Sigmoid colon (tissue), 7 donors: Measurements from ENCODE around the gene ADAM10. TPM values are rescaled to one million over a fixed set of nuclear protein-coding genes. Genes with fewer than 3 reads are reported as not detected.

Source experiments
- DNase-seq: peaks from one replicate; pipeline ENCODE4 v3.0.0-alpha.2; 2019
- H3K27ac ChIP-seq, 4 donors: fragments of 200-600 bp; sonication (generic); one replicate each; pipeline ENCODE4 v1.5.1; 2016 to 2019; ENCODE audit warnings: mild to moderate bottlenecking in 1 of 4
- H3K27me3 ChIP-seq, 3 donors: fragments of 200-600 bp; sonication (generic); one replicate each; pipeline ENCODE4 v1.5.1; 2019; ENCODE audit warnings: mild to moderate bottlenecking in 1 of 3
- H3K36me3 ChIP-seq, 4 donors: fragments of 200-600 bp; sonication (generic); one replicate each; pipeline ENCODE4 v1.5.1; 2016 to 2019
- H3K4me1 ChIP-seq, 4 donors: fragments of 200-600 bp; sonication (generic); one replicate each; pipeline ENCODE4 v1.5.1; 2017 to 2019
- H3K4me3 ChIP-seq, 4 donors: fragments of 200-600 bp; sonication (generic); one replicate each; pipeline ENCODE4 v1.5.1; 2017 to 2019; ENCODE audit warnings: mild to moderate bottlenecking in 2 of 4, moderate library complexity in 1 of 4
- H3K9me3 ChIP-seq, 4 donors: fragments of 200-600 bp in 3 of 4; sonication (generic) in 3 of 4; one replicate each; pipeline versions ENCODE4 v1.5.1 to v1.6.1; 2013 to 2019
- EP300 ChIP-seq, 4 donors: sonication (generic); formaldehyde crosslinking; IDR thresholded peaks; one replicate each; pipeline ENCODE4 v1.6.1; 2017; ENCODE audit warnings: antibody characterized with exemption in 4 of 4
- POLR2A ChIP-seq, 2 donors: fragments of 450-650 bp; IDR thresholded peaks; one replicate each; pipeline ENCODE4 v1.6.1; 2016; ENCODE audit warnings: antibody characterized with exemption in 2 of 2, mild to moderate bottlenecking in 2 of 2, moderate library complexity in 2 of 2
- POLR2AphosphoS5 ChIP-seq, 4 donors: sonication (generic); formaldehyde crosslinking; IDR thresholded peaks; one replicate each; pipeline ENCODE4 v1.6.1; 2017; ENCODE audit warnings: antibody characterized with exemption in 4 of 4
- WGBS, 2 donors: extraction: QIAGEN DNeasy Blood & Tissue Kit; methylation state at CpG; one replicate each; pipeline ENCODE4 v1.1.7; 2013; 5-methylcytosine and 5-hydroxymethylcytosine counted together
- intact Hi-C: fragments of 100-400 bp; cut with DNase I; formaldehyde crosslinking; loops from one replicate; pipeline ENCODE4 v1.15.1; 2023
- polyA plus RNA-seq, 3 donors: library from polyadenylated mRNA; stranded (reverse); fragments of 200-250 nt; gene quantifications; one replicate each; pipeline ENCODE4 v1.2.3, GENCODE V29; 2013
- total RNA-seq, 4 donors: library from RNA; depleted of rRNA; stranded (reverse); fragments of >200 nt; gene quantifications; one replicate each; pipeline ENCODE4 v1.1.0, GENCODE V29; 2016
- TF ChIP-seq, protein P1 (sequence below), 4 experiments: fragments of 450-650 bp in 3 of 4; fragments of 200-600 bp in 1 of 4; IDR thresholded peaks; one replicate each; pipeline ENCODE4 v1.5.1; 2016 to 2019; ENCODE audit warnings: antibody characterized with exemption in 4 of 4, mild to moderate bottlenecking in 3 of 4, moderate library complexity in 2 of 4
- donor health status: healthy with polysubstance abuse.
- donor health status: Bipolar disorder and iron deficiency.
- donor health status: healthy.

The ADAM10 gene
- total and polyA plus RNA-seq, 7 donors, result 6.6 to 70.9 (median 44.9) TPM

DNA sequence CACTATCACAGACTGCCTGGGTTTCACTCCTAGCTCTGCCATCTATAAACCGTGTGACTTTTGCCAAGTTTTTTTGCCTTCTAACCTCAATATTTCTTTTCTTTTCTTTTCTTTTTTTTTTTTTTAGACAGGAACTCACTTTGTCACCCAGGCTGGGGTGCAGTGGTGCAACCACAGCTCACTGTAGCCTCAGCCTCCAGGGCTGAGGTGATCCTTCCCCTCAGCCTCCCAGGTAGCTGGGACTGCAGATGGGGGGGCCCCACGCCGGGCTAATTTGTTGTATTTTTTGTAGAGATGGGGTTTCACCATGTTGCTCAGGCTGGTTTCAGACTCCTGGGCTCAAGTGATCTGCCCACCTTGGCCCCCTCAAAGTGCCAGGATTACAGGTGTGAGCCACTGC is 3.2 kb upstream of the ADAM10 start:
- WGBS, 2 donors, result 79 to 83% methylated on average over 3 of the region's 3 CpGs
- Histone ChIP-seq H3K4me3 (no peak overlapping the region), H3K27ac (no peak overlapping the region), H3K36me3 (no peaks in the 10 kb centered on the region), H3K9me3 (no peaks in the 10 kb centered on the region), H3K27me3 (no peaks in the 10 kb centered on the region), H3K4me1 (peaks cover 0 to 11% (median 4%) of the 10 kb centered on the region in 4 donors)
- DNase-seq, result no peak
- intact Hi-C loops, result loop anchor here (10.0 kb wide), 1 partner anchor 528 kb away; no protein-coding TSS in a partner anchor
- TF ChIP-seq EP300 (IDR thresholded peaks at IDR 0.05), result no peak
- no peak for TF ChIP-seq POLR2A (IDR thresholded peaks at IDR 0.05)
- no peak for TF ChIP-seq POLR2AphosphoS5 (IDR thresholded peaks at IDR 0.05)
- TF ChIP-seq, protein P1, sequence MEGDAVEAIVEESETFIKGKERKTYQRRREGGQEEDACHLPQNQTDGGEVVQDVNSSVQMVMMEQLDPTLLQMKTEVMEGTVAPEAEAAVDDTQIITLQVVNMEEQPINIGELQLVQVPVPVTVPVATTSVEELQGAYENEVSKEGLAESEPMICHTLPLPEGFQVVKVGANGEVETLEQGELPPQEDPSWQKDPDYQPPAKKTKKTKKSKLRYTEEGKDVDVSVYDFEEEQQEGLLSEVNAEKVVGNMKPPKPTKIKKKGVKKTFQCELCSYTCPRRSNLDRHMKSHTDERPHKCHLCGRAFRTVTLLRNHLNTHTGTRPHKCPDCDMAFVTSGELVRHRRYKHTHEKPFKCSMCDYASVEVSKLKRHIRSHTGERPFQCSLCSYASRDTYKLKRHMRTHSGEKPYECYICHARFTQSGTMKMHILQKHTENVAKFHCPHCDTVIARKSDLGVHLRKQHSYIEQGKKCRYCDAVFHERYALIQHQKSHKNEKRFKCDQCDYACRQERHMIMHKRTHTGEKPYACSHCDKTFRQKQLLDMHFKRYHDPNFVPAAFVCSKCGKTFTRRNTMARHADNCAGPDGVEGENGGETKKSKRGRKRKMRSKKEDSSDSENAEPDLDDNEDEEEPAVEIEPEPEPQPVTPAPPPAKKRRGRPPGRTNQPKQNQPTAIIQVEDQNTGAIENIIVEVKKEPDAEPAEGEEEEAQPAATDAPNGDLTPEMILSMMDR (IDR thresholded peaks at IDR 0.05), result no peak

DNA sequence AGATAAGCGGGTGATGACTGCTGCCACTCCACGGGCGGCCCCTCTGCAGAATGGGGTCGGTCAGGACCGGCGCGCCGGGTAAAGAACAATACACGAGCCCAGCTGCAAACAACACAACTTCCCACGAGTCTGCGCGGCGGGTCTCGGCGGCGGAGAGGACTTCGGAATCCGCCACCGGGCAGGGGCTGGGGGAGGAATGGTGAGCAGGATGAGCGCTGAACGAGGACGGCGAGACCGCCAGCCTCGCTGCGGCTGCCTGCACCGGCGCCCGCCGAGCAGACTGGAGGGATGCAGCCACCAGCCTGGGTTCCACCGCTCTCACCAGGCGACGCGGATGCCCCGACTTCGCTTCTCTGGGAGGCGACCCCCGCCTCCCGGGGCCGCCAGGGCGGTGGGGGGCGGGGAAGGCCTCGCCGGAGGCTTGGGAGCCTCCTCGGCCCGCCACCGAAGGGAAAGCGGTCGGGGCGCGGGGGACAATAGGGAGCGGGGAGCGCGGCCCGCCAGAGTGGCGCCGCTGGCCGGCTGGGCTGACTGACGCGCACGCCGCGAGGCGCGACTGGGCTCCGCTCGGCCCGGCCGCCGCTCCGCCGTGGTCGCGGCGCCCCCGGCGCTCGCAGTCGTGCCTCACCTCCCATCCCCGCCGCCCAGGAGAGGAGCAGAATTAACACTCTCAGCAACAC is 515 bp downstream of the ADAM10 start:
- intact Hi-C loops, result loop anchor here (1.0 to 5.0 kb wide), 3 partner anchors 21 to 417 kb away; partner anchors contain the start of gene SLTM
- TF ChIP-seq, protein P1 (IDR thresholded peaks at IDR 0.05), result no peak
- peak in 2 of 4 donors; percentile 18 to 39 for TF ChIP-seq POLR2AphosphoS5 (IDR thresholded peaks at IDR 0.05)
- TF ChIP-seq POLR2A (IDR thresholded peaks at IDR 0.05), result no peak
- no peak for TF ChIP-seq EP300 (IDR thresholded peaks at IDR 0.05)
- DNase-seq, result peak; percentile 75
- 0 to 1% methylated on average over 81 of the region's 81 CpGs for WGBS, 2 donors
- Histone ChIP-seq H3K36me3 (no peaks in the 10 kb centered on the region), H3K27ac (peak overlapping the region; percentile 98 to 99 (median 98)), H3K9me3 (no peaks in the 10 kb centered on the region), H3K4me1 (peaks cover 0 to 27% (median 26%) of the 10 kb centered on the region in 4 donors), H3K27me3 (no peaks in the 10 kb centered on the region), H3K4me3 (peak overlapping the region; percentile 93 to 99 (median 96))

DNA sequence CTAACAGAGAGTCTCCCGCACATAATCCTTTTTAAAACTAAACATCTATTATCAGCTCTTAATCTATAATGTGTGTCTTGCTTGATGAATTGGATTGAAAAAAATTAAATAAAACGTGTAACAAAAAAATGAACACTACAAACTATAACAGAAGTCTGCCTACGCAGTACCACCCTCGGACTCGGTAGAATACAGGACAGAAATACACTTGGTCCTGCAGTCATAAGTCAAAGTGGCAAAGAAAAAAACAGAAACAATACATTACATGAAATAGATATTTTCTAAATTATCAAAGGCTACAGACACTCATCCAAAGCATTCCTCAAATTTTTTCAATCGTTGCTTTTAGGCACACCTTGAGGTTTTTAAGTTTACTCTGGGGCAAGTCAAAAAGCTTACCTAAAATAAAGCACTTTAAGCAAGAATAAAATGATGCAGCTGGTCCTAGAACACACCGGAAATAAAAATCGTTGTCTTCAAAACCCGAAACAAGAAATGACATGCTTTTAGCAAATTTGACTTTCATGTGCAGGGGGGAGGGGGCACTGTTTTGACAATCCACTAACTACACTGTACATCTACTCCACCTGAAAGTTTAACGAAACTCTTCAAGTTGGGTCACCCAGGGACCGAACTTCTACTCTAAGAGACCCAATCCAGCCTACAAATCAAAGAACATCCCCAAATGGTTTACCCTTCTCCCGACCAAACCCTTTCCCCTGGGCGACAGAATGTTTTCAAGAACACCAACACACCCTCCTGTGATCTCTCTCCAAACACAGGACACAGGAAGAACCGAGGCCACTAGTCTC is 1.3 kb downstream of the ADAM10 start:
- WGBS, 2 donors, result 2 to 3% methylated on average over 14 of the region's 14 CpGs
- no peak for DNase-seq
- no peaks in the 10 kb centered on the region for H3K36me3 ChIP-seq
- H3K27ac ChIP-seq, result peak overlapping the region; percentile 98 to 99 (median 98)
- H3K9me3 ChIP-seq, result no peaks in the 10 kb centered on the region
- H3K27me3 ChIP-seq, result no peaks in the 10 kb centered on the region
- H3K4me3 ChIP-seq, result peak overlapping the region; percentile 93 to 99 (median 96)
- TF ChIP-seq, protein P1 (IDR thresholded peaks at IDR 0.05), result no peak
- TF ChIP-seq POLR2A (IDR thresholded peaks at IDR 0.05) (no peak), POLR2AphosphoS5 (IDR thresholded peaks at IDR 0.05) (no peak), EP300 (IDR thresholded peaks at IDR 0.05) (no peak)
- H3K4me1 ChIP-seq, result peaks cover 0 to 27% (median 27%) of the 10 kb centered on the region in 4 donors
- intact Hi-C loops, result loop anchor here (5.0 kb wide), 2 partner anchors 184 to 416 kb away; partner anchors contain the start of gene SLTM

DNA sequence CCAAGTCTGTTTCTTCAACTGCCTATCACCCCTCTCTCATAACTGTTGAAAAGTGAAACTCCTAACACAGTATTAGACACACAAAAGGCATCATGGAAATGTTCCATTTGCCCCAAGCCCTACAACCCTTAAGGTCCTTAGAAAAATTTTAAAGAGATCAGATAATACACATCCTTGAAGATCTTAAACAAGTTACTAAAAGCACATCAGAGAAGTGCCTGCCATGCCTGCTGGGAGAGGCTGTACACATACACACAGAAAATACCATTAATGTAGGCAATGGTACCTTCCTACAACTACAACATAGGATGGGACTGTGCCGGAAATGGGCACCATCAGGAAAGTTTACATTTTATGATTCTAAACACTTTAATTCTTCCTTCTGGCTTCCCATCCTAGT is 3.3 kb downstream of the ADAM10 start:
- Histone ChIP-seq H3K27ac (no peak overlapping the region), H3K27me3 (no peaks in the 10 kb centered on the region), H3K9me3 (no peaks in the 10 kb centered on the region), H3K4me1 (peaks cover 0 to 45% (median 41%) of the 10 kb centered on the region in 4 donors), H3K36me3 (no peaks in the 10 kb centered on the region), H3K4me3 (no peak overlapping the region)
- TF ChIP-seq POLR2A (IDR thresholded peaks at IDR 0.05) (no peak), POLR2AphosphoS5 (IDR thresholded peaks at IDR 0.05) (no peak), EP300 (IDR thresholded peaks at IDR 0.05) (no peak)
- TF ChIP-seq, protein P1 (IDR thresholded peaks at IDR 0.05), result no peak
- intact Hi-C loops, result loop anchor here (5.0 kb wide), 2 partner anchors 186 to 414 kb away; partner anchors contain the start of gene SLTM
- WGBS, 2 donors, result 96 to 98% methylated on average over 1 of the region's 1 CpG
- DNase-seq, result no peak
